NCI-H524 (cell line): ENCODE measurements around the gene SLC25A48.
"Not testable (repeated sequence)": the region's sequence is repeated elsewhere in the genome, so short reads cannot be mapped to it uniquely, and the experiment has no call there.

Source experiments
- DNase-seq, 2 experiments: peaks; one replicate each; lab custom pipeline; 2025; lab: John Stamatoyannopoulos, UW

The SLC25A48 gene

GRCh38 chr5:135829681-135830383 lies 4.6 kb upstream of the SLC25A48 start:
- DNase-seq, result peak; percentile 39 to 70

- no peak for DNase-seq
These were observed 4.1 kb upstream of the SLC25A48 start for GRCh38 chr5:135830384-135830700.

GRCh38 chr5:135830876-135831275 lies 3.6 kb upstream of the SLC25A48 start:
- no peak for DNase-seq

- no peak for DNase-seq
These were observed 3.0 kb upstream of the SLC25A48 start for GRCh38 chr5:135831439-135831838.

GRCh38 chr5:135831851-135832555 lies 2.5 kb upstream of the SLC25A48 start:
- DNase-seq, result no peak

- DNase-seq, result no peak
These were observed 1.2 kb upstream of the SLC25A48 start for GRCh38 chr5:135832941-135833920.

- peak in 1 of 2 experiments; percentile 17 for DNase-seq
These were observed 363 bp upstream of the SLC25A48 start for GRCh38 chr5:135833961-135834638.

GRCh38 chr5:135835766-135836165 lies 1.3 kb downstream of the SLC25A48 start:
- DNase-seq, result no peak

GRCh38 chr5:135838395-135838794 lies 3.9 kb downstream of the SLC25A48 start:
- not testable (repeated sequence) for DNase-seq

- no peak for DNase-seq
These were observed 5.1 kb downstream of the SLC25A48 start for GRCh38 chr5:135839566-135839965.

- no peak for DNase-seq
These were observed 6.5 kb downstream of the SLC25A48 start for GRCh38 chr5:135840959-135841358.

GRCh38 chr5:135842737-135843136 lies 8.3 kb downstream of the SLC25A48 start:
- DNase-seq, result no peak

GRCh38 chr5:135843571-135844337 lies 9.3 kb downstream of the SLC25A48 start:
- no peak for DNase-seq

- DNase-seq, result no peak
These were observed 11.8 kb downstream of the SLC25A48 start for GRCh38 chr5:135846311-135846710.

- DNase-seq, result no peak
These were observed 13.5 kb downstream of the SLC25A48 start for GRCh38 chr5:135847976-135848375.

GRCh38 chr5:135850231-135850630 lies 15.8 kb downstream of the SLC25A48 start:
- DNase-seq, result no peak

- DNase-seq, result no peak
These were observed 16.2 kb downstream of the SLC25A48 start for GRCh38 chr5:135850671-135851070.

- no peak for DNase-seq
These were observed 16.9 kb downstream of the SLC25A48 start for GRCh38 chr5:135851186-135851914.

GRCh38 chr5:135851915-135852845 lies 17.7 kb downstream of the SLC25A48 start:
- no peak for DNase-seq
